ENCODE results near the gene TP73.

Gene TP73

DNA sequence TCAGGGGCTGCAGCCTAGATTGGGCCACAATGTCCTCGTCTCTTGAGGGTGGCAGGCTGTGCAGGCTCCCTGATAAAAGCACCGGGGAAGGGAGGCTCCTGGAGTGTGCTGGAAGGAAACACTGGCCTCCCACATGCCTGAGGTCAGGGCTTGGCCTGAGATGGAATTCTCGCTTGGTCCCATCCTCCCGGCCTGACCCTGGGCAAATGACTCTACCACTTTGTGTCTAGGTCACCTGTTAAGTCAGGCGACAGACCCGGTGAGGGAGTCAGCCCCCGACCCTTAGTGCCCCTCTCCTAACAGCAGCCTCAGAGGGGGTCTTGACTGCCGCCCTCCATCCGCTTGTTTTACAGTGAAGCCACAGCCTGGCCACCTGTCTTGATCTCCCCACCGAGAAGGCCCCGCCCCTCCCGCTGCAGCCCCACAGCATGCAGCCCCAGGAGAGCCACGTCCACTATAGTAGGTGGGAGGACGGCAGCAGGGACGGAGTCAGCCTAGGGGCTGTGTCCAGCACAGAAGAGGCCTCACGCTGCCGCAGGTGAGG, 122.7 kb downstream of the TP73 start:
- H3K4me1 ChIP-seq, result peaks cover 3 to 47% (median 22%) of the 10 kb centered on the region in 4 donors
- intact Hi-C loops (cut with DNase I; ENCODE audit: low total_unique reads), result no loop called here
- no peak overlapping the region for H3K4me3 ChIP-seq
- H3K9me3 ChIP-seq, result no peaks in the 10 kb centered on the region
- TF ChIP-seq, protein P1, sequence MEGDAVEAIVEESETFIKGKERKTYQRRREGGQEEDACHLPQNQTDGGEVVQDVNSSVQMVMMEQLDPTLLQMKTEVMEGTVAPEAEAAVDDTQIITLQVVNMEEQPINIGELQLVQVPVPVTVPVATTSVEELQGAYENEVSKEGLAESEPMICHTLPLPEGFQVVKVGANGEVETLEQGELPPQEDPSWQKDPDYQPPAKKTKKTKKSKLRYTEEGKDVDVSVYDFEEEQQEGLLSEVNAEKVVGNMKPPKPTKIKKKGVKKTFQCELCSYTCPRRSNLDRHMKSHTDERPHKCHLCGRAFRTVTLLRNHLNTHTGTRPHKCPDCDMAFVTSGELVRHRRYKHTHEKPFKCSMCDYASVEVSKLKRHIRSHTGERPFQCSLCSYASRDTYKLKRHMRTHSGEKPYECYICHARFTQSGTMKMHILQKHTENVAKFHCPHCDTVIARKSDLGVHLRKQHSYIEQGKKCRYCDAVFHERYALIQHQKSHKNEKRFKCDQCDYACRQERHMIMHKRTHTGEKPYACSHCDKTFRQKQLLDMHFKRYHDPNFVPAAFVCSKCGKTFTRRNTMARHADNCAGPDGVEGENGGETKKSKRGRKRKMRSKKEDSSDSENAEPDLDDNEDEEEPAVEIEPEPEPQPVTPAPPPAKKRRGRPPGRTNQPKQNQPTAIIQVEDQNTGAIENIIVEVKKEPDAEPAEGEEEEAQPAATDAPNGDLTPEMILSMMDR (IDR thresholded peaks at IDR 0.05), result no peak
- no peak for DNase-seq
- peaks cover 0 to under 1% of the 10 kb centered on the region in 2 donors for H3K27me3 ChIP-seq
- H3K27ac ChIP-seq, result no peak overlapping the region
- peaks cover 6 to 17% (median 14%) of the 10 kb centered on the region in 3 donors for H3K36me3 ChIP-seq

DNA sequence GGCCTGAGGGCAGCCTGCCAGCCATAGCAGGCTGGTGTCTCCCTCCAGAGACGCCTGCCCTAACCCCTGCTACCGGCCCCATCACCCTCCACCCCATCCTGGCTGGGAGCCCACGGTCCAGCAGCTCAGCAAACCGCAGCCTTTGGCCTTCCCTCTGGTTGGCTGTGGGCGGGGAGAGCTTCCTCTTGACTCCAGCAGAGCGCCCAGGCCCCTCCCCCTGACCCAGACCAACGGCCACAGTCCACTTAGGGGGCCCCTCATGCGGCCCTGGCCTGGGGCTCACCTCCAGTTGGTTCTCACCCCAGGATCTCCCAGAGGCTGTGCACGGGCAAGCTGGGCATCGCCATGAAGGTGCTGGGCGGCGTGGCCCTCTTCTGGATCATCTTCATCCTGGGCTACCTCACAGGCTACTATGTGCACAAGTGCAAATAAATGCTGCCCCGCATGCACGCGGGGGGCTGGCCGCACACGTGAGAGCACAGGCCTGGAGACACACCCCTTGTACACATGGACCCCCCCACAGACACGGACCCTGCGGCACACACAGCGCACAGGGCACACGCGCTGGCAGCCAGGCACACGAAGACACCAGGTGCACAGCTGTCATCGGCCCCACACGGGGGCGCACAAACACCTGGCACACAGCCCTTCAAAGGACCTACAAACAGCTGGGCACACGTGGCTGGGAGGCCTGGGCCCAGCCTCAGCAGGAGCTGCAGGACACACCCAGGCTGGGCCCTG, 123.3 kb downstream of the TP73 start:
- H3K9me3 ChIP-seq, result no peaks in the 10 kb centered on the region
- no peaks in the 10 kb centered on the region for H3K27me3 ChIP-seq
- peaks cover 3 to 47% (median 22%) of the 10 kb centered on the region in 4 donors for H3K4me1 ChIP-seq
- TF ChIP-seq, protein P1 (IDR thresholded peaks at IDR 0.05), result no peak
- no peak overlapping the region for H3K27ac ChIP-seq
- no peak for DNase-seq
- intact Hi-C loops (cut with DNase I; ENCODE audit: low total_unique reads), result no loop called here
- peaks cover 13 to 23% (median 21%) of the 10 kb centered on the region in 3 donors for H3K36me3 ChIP-seq
- no peak overlapping the region for H3K4me3 ChIP-seq

DNA sequence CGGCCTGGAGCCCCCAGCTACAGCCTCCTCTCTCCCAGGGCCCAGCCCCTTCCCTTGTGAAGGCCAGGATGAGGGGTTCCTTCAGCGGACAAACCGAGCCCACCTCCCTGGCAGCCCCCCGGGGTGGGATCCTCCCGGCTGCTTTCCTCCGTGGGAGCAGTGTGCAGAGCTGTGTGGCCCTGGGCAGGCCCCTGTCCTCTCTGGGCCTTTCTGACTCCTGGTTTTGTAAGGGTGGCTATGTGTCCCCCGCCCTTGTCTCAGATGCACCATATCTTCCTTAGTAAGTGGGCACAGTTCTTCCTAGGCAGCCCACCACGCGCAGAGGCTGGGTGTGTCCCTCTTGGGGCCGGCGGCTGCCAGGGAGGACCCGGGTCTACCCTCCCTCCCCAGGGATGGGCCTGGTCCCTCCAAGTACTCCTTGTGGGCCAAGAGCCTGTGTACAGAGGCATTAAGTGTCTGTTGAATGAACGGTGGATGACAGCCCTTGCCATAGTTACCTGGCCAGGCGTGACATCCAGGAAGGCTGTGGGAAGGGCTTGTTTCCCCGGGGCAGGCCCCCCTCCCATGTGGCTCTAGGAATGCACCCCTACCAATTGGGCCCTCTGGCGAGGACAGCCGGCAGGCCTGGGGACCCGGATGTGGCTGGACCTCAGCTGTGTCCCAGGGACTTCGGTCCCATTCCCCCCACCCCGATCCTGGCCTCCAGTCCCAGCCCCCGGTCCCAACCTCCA, 124.1 kb downstream of the TP73 start:
- Histone ChIP-seq H3K27me3 (no peaks in the 10 kb centered on the region), H3K27ac (no peak overlapping the region), H3K4me1 (peaks cover 3 to 43% (median 22%) of the 10 kb centered on the region in 4 donors), H3K9me3 (no peaks in the 10 kb centered on the region), H3K36me3 (peaks cover 20 to 31% (median 28%) of the 10 kb centered on the region in 3 donors), H3K4me3 (no peak overlapping the region)
- DNase-seq, result no peak
- TF ChIP-seq, protein P1 (IDR thresholded peaks at IDR 0.05), result no peak
- intact Hi-C loops (cut with DNase I; ENCODE audit: low total_unique reads), result no loop called here

DNA sequence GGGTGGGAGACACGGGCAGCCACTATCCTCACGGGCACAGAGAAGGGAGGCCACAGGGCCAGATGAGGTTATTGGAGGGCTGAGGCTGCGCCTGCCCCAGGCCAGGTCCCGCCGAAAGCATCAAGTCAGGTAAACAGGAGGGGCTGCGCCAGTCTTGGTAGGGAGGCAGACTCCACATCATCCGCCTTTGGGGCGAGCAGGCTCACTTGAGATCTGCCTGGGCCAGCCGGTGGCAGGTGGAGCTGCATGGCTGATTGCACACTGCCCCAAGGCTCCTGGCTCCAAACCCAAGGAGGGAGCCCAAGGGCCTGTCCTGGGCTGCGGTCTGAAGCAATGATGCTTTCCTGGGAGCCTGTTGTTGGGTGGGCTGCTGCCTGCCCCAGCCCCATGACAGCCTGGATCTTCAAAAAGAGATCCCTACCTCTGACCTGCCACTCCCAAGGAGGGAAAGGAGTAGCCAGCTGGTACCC, 124.8 kb downstream of the TP73 start:
- TF ChIP-seq, protein P1 (IDR thresholded peaks at IDR 0.05), result no peak
- Histone ChIP-seq H3K4me3 (no peak overlapping the region), H3K9me3 (no peaks in the 10 kb centered on the region), H3K27ac (no peak overlapping the region), H3K4me1 (peaks cover 0 to 36% (median 15%) of the 10 kb centered on the region in 4 donors), H3K27me3 (no peaks in the 10 kb centered on the region), H3K36me3 (peaks cover 27 to 38% (median 35%) of the 10 kb centered on the region in 3 donors)
- DNase-seq, result no peak
- intact Hi-C loops (cut with DNase I; ENCODE audit: low total_unique reads), result no loop called here

DNA sequence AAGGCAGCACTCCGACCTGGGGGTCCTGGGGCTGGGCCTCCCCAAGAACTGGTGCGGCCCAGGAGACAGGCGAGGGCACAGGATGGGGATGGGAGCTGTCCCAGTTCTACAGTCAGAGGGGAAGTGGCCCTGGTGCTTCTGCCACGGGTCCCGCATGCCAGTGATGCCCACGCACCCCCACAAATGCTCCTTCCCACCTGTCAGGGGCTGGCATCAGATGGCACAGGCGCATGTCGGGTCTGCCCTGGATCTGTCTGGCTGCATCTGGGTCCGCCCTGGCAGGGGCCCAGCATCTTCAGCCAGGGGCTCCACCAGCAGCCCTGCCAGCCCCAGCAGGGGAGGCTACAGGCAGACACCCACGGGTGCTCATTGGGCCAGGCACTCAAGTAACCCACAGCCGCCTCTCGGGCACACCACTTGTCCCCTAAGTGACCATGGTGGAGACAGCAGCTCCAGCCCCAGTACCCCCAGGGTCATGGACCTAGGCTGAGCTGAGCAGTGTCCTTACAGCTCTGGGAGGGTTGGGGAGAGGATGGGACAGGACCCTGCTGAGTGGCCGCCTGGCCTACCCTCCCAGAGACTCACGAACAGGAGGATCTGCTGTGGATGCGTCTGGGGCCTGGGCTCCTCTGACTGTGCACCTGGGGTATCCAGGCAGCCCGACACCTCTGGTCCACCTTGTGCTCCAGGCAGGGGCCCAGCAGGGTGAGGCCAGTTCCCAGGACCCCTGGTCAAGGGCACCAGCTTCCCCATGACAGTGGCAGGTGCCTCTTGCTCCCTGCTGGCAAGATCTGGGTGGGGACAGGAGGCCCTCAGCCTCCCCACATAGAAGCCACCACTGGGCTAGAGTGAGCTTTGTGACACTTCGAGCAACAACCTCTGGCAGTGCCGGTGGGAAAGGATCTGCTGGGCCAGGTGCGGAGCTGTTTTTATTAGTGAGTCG, 125.6 kb downstream of the TP73 start:
- Histone ChIP-seq H3K4me1 (peaks cover 0 to 31% (median 9%) of the 10 kb centered on the region in 4 donors), H3K4me3 (no peak overlapping the region), H3K27ac (no peak overlapping the region), H3K36me3 (peaks cover 35 to 46% (median 43%) of the 10 kb centered on the region in 3 donors), H3K27me3 (no peaks in the 10 kb centered on the region), H3K9me3 (no peaks in the 10 kb centered on the region)
- TF ChIP-seq, protein P1 (IDR thresholded peaks at IDR 0.05), result no peak
- no peak for DNase-seq
- intact Hi-C loops (cut with DNase I; ENCODE audit: low total_unique reads), result no loop called here
